K562 (cell line): ENCODE results near the gene PCDHGC4. TPM values are rescaled to one million over a fixed set of nuclear protein-coding genes. Genes with fewer than 3 reads are reported as not detected.

Experiments
- CBFA2T2 ChIP-seq: fragments of 450-650 bp; conservative IDR thresholded peaks from 2 replicates; pipeline ENCODE4 v1.6.1; 2017; ENCODE audit warnings: mild to moderate bottlenecking
- CCNT2 ChIP-seq: IDR thresholded peaks from 2 replicates; pipeline ENCODE4 v1.6.1; 2011; ENCODE audit warnings: borderline replicate concordance, low read depth, mild to moderate bottlenecking, moderate library complexity, mixed read lengths, low read length; ENCODE audit not compliant: insufficient read length; ENCODE audit errors: extremely low read depth
- CEBPB ChIP-seq: fragments of 450-650 bp; IDR thresholded peaks from 2 replicates; pipeline ENCODE4 v1.6.1; 2016; ENCODE audit warnings: missing genetic modification characterization, missing compliant biosample characterization
- DMBX1 ChIP-seq: fragments of 250-450 bp; sonication (Bioruptor Pico); IDR thresholded peaks from 2 replicates; pipeline ENCODE4 v1.8.0; 2022; ENCODE audit warnings: inconsistent platforms, mild to moderate bottlenecking, moderate library complexity, borderline replicate concordance
- FOSL1 ChIP-seq: fragments of 200-800 bp; sonication (Bioruptor generic); conservative IDR thresholded peaks from 2 replicates; pipeline ENCODE4 v1.6.1; 2016; ENCODE audit warnings: missing genetic modification characterization, missing compliant biosample characterization
- FOXM1 ChIP-seq, 2 experiments: fragments of 450-650 bp in 1 of 2; sonication (generic) in 1 of 2; formaldehyde crosslinking in 1 of 2; IDR thresholded peaks; 2 replicates each; pipeline versions ENCODE4 v1.6.1 to v1.9.0; 2017 to 2022; ENCODE audit warnings: low read depth in 2 of 2, mild to moderate bottlenecking in 2 of 2, missing genetic modification reagents in 1 of 2, moderate library complexity in 1 of 2
- KLF10 ChIP-seq: fragments of 250-450 bp; sonication (Bioruptor Pico); IDR thresholded peaks from 2 replicates; pipeline ENCODE4 v1.6.1; 2021; ENCODE audit warnings: matching md5 sums
- MECOM ChIP-seq: fragments of 250-450 bp; sonication (Bioruptor Pico); IDR thresholded peaks from 2 replicates; pipeline ENCODE4 v1.8.0; 2022; ENCODE audit warnings: inconsistent platforms
- NR0B1 ChIP-seq: fragments of 450-650 bp; IDR thresholded peaks from one replicate; pipeline ENCODE4 v1.6.1; 2018; ENCODE audit warnings: mild to moderate bottlenecking, moderate library complexity; ENCODE audit not compliant: partially characterized antibody
- RBBP5 ChIP-seq: fragments of 200-600 bp; sonication (generic); IDR thresholded peaks from 2 replicates; pipeline ENCODE4 v1.6.1; 2012; ENCODE audit warnings: borderline replicate concordance, mild to moderate bottlenecking, low read length, control low read depth, inconsistent platforms; ENCODE audit not compliant: insufficient read depth, poor library complexity, severe bottlenecking
- RBM34 ChIP-seq: fragments of 200-400 bp; formaldehyde crosslinking; IDR thresholded peaks from 2 replicates; pipeline ENCODE4 v1.6.1; 2018; ENCODE audit warnings: low read length, borderline replicate concordance; ENCODE audit not compliant: insufficient read depth
- RNF2 ChIP-seq: sonication (generic); IDR thresholded peaks from 2 replicates; pipeline ENCODE4 v1.6.1; 2016
- SIN3A ChIP-seq, 2 experiments: fragments of 150-350 bp in 1 of 2; IDR thresholded peaks; 2 replicates each; pipeline ENCODE4 v1.6.1; 2011 to 2016; ENCODE audit warnings: borderline replicate concordance in 2 of 2, low read depth in 2 of 2, low read length in 2 of 2, mild to moderate bottlenecking in 2 of 2, moderate library complexity in 2 of 2; ENCODE audit not compliant: control insufficient read depth in 1 of 2
- SMAD3 ChIP-seq: fragments of 450-650 bp; formaldehyde crosslinking; conservative IDR thresholded peaks from 2 replicates; pipeline ENCODE4 v1.4.0; 2020; ENCODE audit warnings: mild to moderate bottlenecking
- SNIP1 ChIP-seq: fragments of 450-650 bp; IDR thresholded peaks from 2 replicates; pipeline ENCODE4 v1.7.1; 2017; ENCODE audit warnings: low read depth, mild to moderate bottlenecking
- SPI1 ChIP-seq: IDR thresholded peaks from 2 replicates; pipeline ENCODE4 v1.6.1; 2011; ENCODE audit warnings: low read depth, low read length, control low read depth, borderline replicate concordance
- TAF1 ChIP-seq: IDR thresholded peaks from 2 replicates; pipeline ENCODE4 v1.6.1; 2011; ENCODE audit warnings: mild to moderate bottlenecking, low read length, moderate library complexity; ENCODE audit not compliant: insufficient read depth, control insufficient read depth, severe bottlenecking; ENCODE audit errors: extremely low read depth
- TFAM ChIP-seq: fragments of 250-450 bp; sonication (Bioruptor Pico); conservative IDR thresholded peaks from 2 replicates; pipeline ENCODE4 v1.5.0; 2021; ENCODE audit warnings: mild to moderate bottlenecking, moderate library complexity
- TRIM28 ChIP-seq: fragments of 450-650 bp; IDR thresholded peaks from 2 replicates; pipeline ENCODE4 v1.6.1; 2017
- USF1 ChIP-seq: sonication (generic); formaldehyde crosslinking; IDR thresholded peaks from 2 replicates; pipeline ENCODE4 v1.9.0; 2022; ENCODE audit warnings: mild to moderate bottlenecking, missing genetic modification reagents
- WHSC1 ChIP-seq: IDR thresholded peaks from one replicate; pipeline ENCODE4 v1.6.1; 2012; ENCODE audit warnings: low read length, control low read depth, inconsistent platforms
- ZNF124 ChIP-seq: sonication (generic); formaldehyde crosslinking; IDR thresholded peaks from 2 replicates; pipeline ENCODE4 v1.8.1; 2022; ENCODE audit warnings: missing genetic modification reagents
- ZNF561 ChIP-seq: fragments of 450-650 bp; formaldehyde crosslinking; conservative IDR thresholded peaks from 2 replicates; pipeline ENCODE4 v1.4.0; 2020; ENCODE audit warnings: mild to moderate bottlenecking, moderate library complexity
- polyA plus RNA-seq, 8 experiments: library from polyadenylated mRNA; depleted of rRNA in 4 of 8; stranded (reverse) in 5 of 8; unstranded in 3 of 8; fragments of >200 nt; fragmentation: Nextera tagmentation in 2 of 8; fragmentation: Illumina TruSeq in 1 of 8; extraction: Ambion mirVana in 2 of 8; extraction: Trizol in 1 of 8; gene quantifications; 2 replicates each; pipeline versions ENCODE4 v1.2.1 to v1.2.3, GENCODE V29; 2011 to 2014; ENCODE audit warnings: inconsistent platforms in 1 of 8, missing spikeins in 1 of 8
- total RNA-seq, 7 experiments: library from RNA; depleted of rRNA in 6 of 7; stranded (reverse); fragments of >200 nt in 6 of 7; fragmentation: Illumina TruSeq in 2 of 7; extraction: Trizol in 2 of 7; gene quantifications; 2 replicates each; pipeline versions ENCODE4 v1.2.1 to v1.2.3, GENCODE V29; 2011 to 2021; ENCODE audit warnings: low replicate concordance in 1 of 7
- TF ChIP-seq, protein P1 (sequence below): fragments of 450-650 bp; formaldehyde crosslinking; IDR thresholded peaks from 2 replicates; pipeline ENCODE4 v1.4.0; 2022; ENCODE audit warnings: missing genetic modification characterization
- TF ChIP-seq, protein P2 (sequence below): fragments of 200-800 bp; sonication (Bioruptor generic); IDR thresholded peaks from 2 replicates; pipeline ENCODE4 v1.6.1; 2017; ENCODE audit warnings: missing genetic modification characterization, missing compliant biosample characterization

Gene PCDHGC4
- total and polyA plus RNA-seq, 9 of the 15 experiments (the other 6 are each of a cell fraction or from before 2014, with no cell fraction given) = 0.05 TPM; not detected in 8

DNA sequence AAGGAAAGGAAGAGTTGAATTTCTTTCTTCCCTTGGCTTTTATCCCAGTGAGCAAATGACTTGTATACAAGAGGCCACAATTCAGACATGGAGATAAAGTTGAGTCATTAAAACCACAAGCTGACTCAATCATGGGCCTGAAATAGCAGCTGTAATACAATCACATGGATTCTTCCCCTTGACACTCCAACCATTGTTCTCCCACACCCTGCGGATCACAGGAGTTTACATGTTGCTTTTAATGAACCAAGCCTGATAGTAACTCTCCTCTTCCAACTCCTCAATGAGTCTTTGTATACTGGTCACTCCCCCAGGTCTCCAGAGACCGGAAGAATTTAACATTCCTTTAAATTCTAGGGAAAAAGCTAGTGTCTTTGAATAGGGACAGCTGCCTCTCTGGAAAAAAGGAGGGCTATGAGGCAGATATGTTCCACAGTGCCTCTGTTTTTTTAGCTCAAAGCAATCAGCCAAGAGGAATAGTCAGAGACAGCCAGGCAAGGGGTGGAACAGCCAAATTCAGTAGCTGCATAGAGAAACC lies 36.5 kb downstream of the PCDHGC4 start (continued):
- TF ChIP-seq NR0B1 (no peak), SMAD3 (CRISPR knock-in tag) (0 out of 2 replicates have a peak, but pooled peaks have one; percentile 43), CEBPB (tag) (no peak), RBBP5 (no peak), MECOM (CRISPR knock-in tag) (no peak), CBFA2T2 (peak; percentile 35), CCNT2 (peak; percentile 36), DMBX1 (no peak), WHSC1 (no peak), FOSL1 (tag) (peak; percentile 99), SIN3A (IDR thresholded peaks at IDR 0.05; ENCODE audit: borderline replicate concordance in 2 of 2, control insufficient read depth in 1 of 2, low read depth in 2 of 2, low read length in 2 of 2) (no peak), ZNF124 (CRISPR knock-in tag) (no peak), SNIP1 (no peak), ZNF561 (no peak), TAF1 (no peak), RNF2 (no peak), TFAM (CRISPR knock-in tag) (no peak), USF1 (CRISPR knock-in tag) (no peak), RBM34 (no peak), SPI1 (no peak), FOXM1 (IDR thresholded peaks at IDR 0.05; ENCODE audit: low read depth) (no peak), FOXM1 (CRISPR knock-in tag; IDR thresholded peaks at IDR 0.05; ENCODE audit: low read depth) (no peak), KLF10 (CRISPR knock-in tag) (no peak), TRIM28 (no peak)
- TF ChIP-seq, protein P1, sequence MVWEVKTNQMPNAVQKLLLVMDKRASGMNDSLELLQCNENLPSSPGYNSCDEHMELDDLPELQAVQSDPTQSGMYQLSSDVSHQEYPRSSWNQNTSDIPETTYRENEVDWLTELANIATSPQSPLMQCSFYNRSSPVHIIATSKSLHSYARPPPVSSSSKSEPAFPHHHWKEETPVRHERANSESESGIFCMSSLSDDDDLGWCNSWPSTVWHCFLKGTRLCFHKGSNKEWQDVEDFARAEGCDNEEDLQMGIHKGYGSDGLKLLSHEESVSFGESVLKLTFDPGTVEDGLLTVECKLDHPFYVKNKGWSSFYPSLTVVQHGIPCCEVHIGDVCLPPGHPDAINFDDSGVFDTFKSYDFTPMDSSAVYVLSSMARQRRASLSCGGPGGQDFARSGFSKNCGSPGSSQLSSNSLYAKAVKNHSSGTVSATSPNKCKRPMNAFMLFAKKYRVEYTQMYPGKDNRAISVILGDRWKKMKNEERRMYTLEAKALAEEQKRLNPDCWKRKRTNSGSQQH (CRISPR knock-in tag) = no peak
- TF ChIP-seq, protein P2, sequence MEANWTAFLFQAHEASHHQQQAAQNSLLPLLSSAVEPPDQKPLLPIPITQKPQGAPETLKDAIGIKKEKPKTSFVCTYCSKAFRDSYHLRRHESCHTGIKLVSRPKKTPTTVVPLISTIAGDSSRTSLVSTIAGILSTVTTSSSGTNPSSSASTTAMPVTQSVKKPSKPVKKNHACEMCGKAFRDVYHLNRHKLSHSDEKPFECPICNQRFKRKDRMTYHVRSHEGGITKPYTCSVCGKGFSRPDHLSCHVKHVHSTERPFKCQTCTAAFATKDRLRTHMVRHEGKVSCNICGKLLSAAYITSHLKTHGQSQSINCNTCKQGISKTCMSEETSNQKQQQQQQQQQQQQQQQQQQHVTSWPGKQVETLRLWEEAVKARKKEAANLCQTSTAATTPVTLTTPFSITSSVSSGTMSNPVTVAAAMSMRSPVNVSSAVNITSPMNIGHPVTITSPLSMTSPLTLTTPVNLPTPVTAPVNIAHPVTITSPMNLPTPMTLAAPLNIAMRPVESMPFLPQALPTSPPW = no peak
